Adrenal gland (tissue), 12 donors: ENCODE results near the gene SRCIN1. TPM values are rescaled to one million over a fixed set of nuclear protein-coding genes. Genes with fewer than 3 reads are reported as not detected.

Experiments
- DNase-seq, 7 donors: peaks; one replicate each; pipeline ENCODE4 v3.0.0-alpha.2; 2019 to 2020
- H3K27ac ChIP-seq, 5 donors: fragments of 200-600 bp; sonication (generic) in 4 of 5; 1 replicate in 3 of 5; 2 replicates in 2 of 5; pipeline versions ENCODE4 v1.5.1 to v1.8.0; 2016 to 2020; ENCODE audit warnings: mild to moderate bottlenecking in 1 of 5
- H3K27me3 ChIP-seq: fragments of 200-600 bp; 2 replicates; pipeline ENCODE4 v1.8.0; 2021
- H3K36me3 ChIP-seq, 2 donors: fragments of 200-600 bp; replicated peaks in 1 of 2; 1 replicate in 1 of 2; 2 replicates in 1 of 2; pipeline versions ENCODE4 v1.5.1 to v1.8.0; 2018 to 2022
- H3K4me1 ChIP-seq, 2 donors: fragments of 200-600 bp; replicated peaks in 1 of 2; 1 replicate in 1 of 2; 2 replicates in 1 of 2; pipeline versions ENCODE4 v1.5.1 to v1.8.0; 2018 to 2021
- H3K4me3 ChIP-seq, 4 donors: fragments of 200-600 bp; sonication (generic) in 3 of 4; one replicate each; pipeline ENCODE4 v1.5.1; 2016 to 2018
- H3K9me3 ChIP-seq, 3 donors: fragments of 200-600 bp; sonication (generic) in 1 of 3; replicated peaks in 1 of 3; 1 replicate in 2 of 3; 2 replicates in 1 of 3; pipeline versions ENCODE4 v1.5.1 to v1.8.0; 2016 to 2021
- POLR2A ChIP-seq, 2 donors: fragments of 450-650 bp; IDR thresholded peaks; one replicate each; pipeline ENCODE4 v1.6.1; 2017; ENCODE audit warnings: antibody characterized with exemption in 2 of 2, mild to moderate bottlenecking in 2 of 2, moderate library complexity in 1 of 2
- WGBS, 4 donors: extraction: QIAGEN DNeasy Blood & Tissue Kit in 2 of 4; methylation state at CpG; one replicate each; pipeline versions ENCODE4 v1.1.5 to v1.1.7; 2013 to 2017; 5-methylcytosine and 5-hydroxymethylcytosine counted together
- intact Hi-C, 2 donors: fragments of 100-400 bp; cut with DNase I; formaldehyde crosslinking; loops; one replicate each; pipeline versions ENCODE4 v1.14.1 to v1.15.0; 2022 to 2023
- polyA plus RNA-seq, 3 donors: library from polyadenylated mRNA; stranded (reverse); fragments of 200-250 nt in 2 of 3; fragments of 350-450 nt in 1 of 3; fragmentation: Illumina TruSeq in 1 of 3; extraction: RNeasy Lipid Tissue Mini Kit (QIAGEN cat#74804) in 1 of 3; gene quantifications; one replicate each; pipeline ENCODE4 v1.2.3, GENCODE V29; 2013 to 2014
- total RNA-seq, 9 donors: library from RNA; depleted of rRNA in 4 of 9; stranded (reverse); fragments of >200 nt in 4 of 9; fragments of 120-200 nt in 1 of 9; fragmentation: NEBNext Ultra II Directional in 1 of 9; extraction: Animal tissue kit (Norgen Biotek cat#: 25700) in 1 of 9; gene quantifications; one replicate each; pipeline versions ENCODE4 v1.1.0 to v1.2.4, GENCODE V29; 2013 to 2023
- TF ChIP-seq, protein P1 (sequence below), 6 experiments: fragments of 450-650 bp in 4 of 6; fragments of 200-600 bp in 2 of 6; sonication (generic) in 1 of 6; IDR thresholded peaks; 1 replicate in 5 of 6; 2 replicates in 1 of 6; pipeline versions ENCODE4 v1.5.1 to v1.8.0; 2016 to 2021; ENCODE audit warnings: antibody characterized with exemption in 6 of 6, mild to moderate bottlenecking in 2 of 6, moderate library complexity in 1 of 6
- donor health status: healthy with polysubstance abuse.
- donor health status: Bipolar disorder and iron deficiency.
- donor health status: DM: yes; HTN: yes; CAD: no.
- donor health status: DM: no; HTN: no; CAD: no.
- donor health status: DM: no; HTN: no; CAD: no.
- donor health status: DM: yes; HTN: yes; CAD: no.

SRCIN1 gene
- total and polyA plus RNA-seq, 12 donors: 0.44 to 33.1 (median 1.6) TPM; not detected in 2

DNA sequence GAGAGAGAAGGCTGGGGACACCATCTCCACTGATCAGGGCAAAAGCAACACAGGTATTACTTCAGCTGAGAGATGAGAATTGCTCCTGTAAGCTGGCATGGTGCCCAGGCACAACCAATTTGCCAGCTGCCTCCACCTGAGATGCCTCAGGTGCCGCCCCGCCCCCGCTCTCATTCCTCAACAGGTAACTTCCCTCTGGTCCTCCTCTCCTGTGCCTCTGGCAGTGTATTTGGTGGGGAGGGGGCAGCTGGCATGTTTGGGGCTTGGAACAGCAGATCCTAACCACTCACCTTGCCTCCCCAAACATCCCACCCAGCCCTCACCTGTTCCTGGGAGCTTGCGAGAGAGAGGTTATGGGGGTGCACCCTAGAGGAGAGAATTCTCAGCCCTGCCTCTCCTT lies 2.9 kb upstream of the SRCIN1 start:
- WGBS, 4 donors: 75 to 88% (median 84%) methylated on average over 4 of the region's 4 CpGs
- Histone ChIP-seq H3K9me3 (no peaks in the 10 kb centered on the region), H3K4me1 (peaks cover 5 to 7% of the 10 kb centered on the region in 2 donors), H3K27ac (no peak overlapping the region), H3K27me3 (peaks cover 51% of the 10 kb centered on the region), H3K36me3 (no peaks in the 10 kb centered on the region), H3K4me3 (no peak overlapping the region)
- intact Hi-C loops: no loop called here
- TF ChIP-seq, protein P1, sequence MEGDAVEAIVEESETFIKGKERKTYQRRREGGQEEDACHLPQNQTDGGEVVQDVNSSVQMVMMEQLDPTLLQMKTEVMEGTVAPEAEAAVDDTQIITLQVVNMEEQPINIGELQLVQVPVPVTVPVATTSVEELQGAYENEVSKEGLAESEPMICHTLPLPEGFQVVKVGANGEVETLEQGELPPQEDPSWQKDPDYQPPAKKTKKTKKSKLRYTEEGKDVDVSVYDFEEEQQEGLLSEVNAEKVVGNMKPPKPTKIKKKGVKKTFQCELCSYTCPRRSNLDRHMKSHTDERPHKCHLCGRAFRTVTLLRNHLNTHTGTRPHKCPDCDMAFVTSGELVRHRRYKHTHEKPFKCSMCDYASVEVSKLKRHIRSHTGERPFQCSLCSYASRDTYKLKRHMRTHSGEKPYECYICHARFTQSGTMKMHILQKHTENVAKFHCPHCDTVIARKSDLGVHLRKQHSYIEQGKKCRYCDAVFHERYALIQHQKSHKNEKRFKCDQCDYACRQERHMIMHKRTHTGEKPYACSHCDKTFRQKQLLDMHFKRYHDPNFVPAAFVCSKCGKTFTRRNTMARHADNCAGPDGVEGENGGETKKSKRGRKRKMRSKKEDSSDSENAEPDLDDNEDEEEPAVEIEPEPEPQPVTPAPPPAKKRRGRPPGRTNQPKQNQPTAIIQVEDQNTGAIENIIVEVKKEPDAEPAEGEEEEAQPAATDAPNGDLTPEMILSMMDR (IDR thresholded peaks at IDR 0.05): no peak
- TF ChIP-seq POLR2A (IDR thresholded peaks at IDR 0.05): no peak
- no peak for DNase-seq

DNA sequence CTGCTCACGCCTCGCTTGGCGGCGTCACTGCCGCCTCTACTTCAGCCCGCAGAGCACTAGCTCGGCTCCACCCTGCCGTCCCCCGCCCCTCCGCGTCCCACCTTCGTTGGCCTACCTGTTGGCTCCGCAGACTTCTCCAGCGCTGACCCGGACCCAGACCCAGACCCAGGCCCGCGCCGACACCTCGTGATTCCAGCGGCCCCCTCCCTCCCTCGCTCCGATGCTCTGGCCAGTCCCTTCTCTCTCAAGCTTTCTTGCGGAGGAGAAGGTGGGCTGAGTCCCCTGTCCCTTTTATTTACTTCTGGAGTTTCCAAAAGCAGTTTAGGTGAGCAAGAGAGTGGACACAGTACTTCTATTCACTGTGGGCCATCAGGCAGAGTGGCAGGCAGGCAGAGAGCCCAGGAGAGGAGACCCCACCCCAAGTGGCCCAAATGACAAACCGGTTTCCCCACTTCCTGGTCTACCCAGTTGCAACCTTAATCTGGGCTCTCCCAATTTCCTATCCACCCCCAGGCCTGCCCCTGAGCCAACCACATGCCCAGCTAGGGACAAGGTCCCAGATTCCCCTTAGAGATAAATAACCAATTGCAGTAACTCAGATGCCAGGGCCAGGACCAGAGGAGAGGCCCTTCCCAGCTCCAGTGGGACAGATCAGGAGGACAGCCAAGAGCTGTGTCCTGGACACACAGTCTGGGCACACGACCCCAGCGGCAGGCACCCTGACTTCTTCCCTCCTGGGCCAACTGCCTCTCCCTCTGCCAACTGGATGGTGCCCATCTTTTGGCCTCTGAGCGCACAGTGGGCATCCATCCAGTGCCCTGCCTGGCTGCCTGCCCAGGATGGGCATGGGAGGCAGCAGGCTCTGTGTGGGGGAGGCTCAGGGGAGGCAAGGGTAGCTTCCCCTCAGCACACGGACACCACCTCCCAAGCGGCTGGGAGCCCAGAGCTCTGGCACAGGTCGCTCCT lies 1.2 kb upstream of the SRCIN1 start:
- Histone ChIP-seq H3K9me3 (no peaks in the 10 kb centered on the region), H3K36me3 (no peaks in the 10 kb centered on the region), H3K4me3 (peak overlapping the region in 1 of 4 donors; percentile 59), H3K4me1 (peaks cover 5 to 7% of the 10 kb centered on the region in 2 donors), H3K27ac (no peak overlapping the region), H3K27me3 (peaks cover 55% of the 10 kb centered on the region)
- no peak for TF ChIP-seq POLR2A (IDR thresholded peaks at IDR 0.05)
- TF ChIP-seq, protein P1 (IDR thresholded peaks at IDR 0.05): no peak
- DNase-seq: no peak
- WGBS, 4 donors: 9 to 19% (median 10%) methylated on average over 15 to 30 of the region's 30 CpGs
- intact Hi-C loops: no loop called here

DNA sequence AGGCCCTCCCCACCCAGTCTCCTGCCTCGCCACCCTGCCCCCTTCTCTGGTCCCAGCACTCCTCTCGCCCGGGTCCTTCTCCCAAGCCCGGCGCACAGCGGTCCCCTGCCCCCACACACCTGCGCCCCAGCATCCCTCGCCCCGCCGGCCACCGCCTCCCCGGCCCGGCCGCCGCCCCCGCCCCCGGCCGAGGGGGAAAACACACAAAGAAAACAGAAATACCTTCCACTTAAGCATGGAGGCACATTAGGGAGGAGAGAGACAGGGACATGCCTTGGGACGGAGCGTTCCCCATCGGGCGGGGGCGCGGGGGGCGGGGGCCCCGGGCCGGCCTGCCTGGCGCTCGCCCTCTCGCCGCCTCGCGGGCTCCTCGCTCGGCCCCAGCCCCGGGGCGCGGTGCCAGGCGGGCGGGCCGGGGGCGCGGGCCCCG lies 326 bp downstream of the SRCIN1 start:
- no peak for DNase-seq
- H3K4me1 ChIP-seq: peaks cover 5 to 7% of the 10 kb centered on the region in 2 donors
- TF ChIP-seq, protein P1 (IDR thresholded peaks at IDR 0.05): no peak
- TF ChIP-seq POLR2A (IDR thresholded peaks at IDR 0.05): no peak
- H3K27me3 ChIP-seq: peaks cover 43% of the 10 kb centered on the region
- WGBS, 4 donors: 0 to 2% (median 1%) methylated on average over 11 to 41 of the region's 44 CpGs
- peak overlapping the region in 1 of 4 donors; percentile 59 for H3K4me3 ChIP-seq
- intact Hi-C loops: no loop called here
- no peaks in the 10 kb centered on the region for H3K36me3 ChIP-seq
- no peak overlapping the region for H3K27ac ChIP-seq
- H3K9me3 ChIP-seq: no peaks in the 10 kb centered on the region

DNA sequence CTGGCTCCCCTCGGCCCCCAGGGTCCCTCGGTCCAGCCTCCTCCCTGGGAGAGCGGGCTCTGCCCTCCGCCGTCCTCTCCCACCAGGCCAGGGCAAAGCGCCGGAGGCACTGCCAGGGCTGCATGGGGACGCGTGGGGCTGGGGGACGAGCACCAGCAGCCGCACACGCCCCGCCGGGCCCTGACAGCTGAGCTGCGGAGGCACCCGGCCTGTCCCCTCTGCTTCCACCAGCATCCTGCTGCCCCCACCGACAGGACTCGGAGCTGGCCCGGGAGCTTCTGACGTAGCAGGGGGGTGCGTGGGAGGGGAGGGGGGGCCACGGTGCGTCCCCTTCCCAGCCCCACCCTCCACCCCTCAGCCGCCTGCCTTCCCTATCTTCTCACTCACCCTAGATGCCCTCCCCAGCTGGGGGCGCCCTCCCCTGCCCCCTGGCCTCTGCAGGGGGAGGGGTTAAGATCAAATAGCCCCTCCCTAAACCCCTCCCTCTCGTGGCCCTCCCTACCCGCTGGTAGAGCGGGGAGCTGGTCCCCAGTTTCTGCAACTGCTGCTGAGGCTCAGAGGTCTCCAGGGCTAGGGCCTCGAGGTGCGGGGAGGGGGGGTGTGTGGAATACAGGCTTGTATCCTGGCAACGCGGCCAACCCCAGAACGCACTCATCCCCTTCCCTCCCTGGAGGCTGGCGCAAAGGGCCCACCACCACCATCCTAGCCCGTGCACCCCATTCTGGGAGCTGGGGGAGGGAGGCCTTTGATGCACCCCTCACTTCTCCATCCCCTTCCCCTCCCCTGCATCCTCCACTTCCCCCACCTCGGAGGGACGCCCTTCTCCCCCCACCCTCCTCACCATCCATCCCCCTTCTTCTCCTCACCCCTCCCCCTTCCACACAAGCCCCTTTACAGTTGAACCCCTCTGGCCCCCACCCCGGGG lies 1.0 kb downstream of the SRCIN1 start:
- Histone ChIP-seq H3K36me3 (no peaks in the 10 kb centered on the region), H3K4me3 (no peak overlapping the region), H3K9me3 (no peaks in the 10 kb centered on the region), H3K27me3 (peaks cover 38% of the 10 kb centered on the region), H3K27ac (no peak overlapping the region), H3K4me1 (peaks cover 5 to 7% of the 10 kb centered on the region in 2 donors)
- intact Hi-C loops: no loop called here
- WGBS, 4 donors: 24 to 35% (median 28%) methylated on average over 14 to 38 of the region's 38 CpGs
- TF ChIP-seq, protein P1 (IDR thresholded peaks at IDR 0.05): no peak
- no peak for TF ChIP-seq POLR2A (IDR thresholded peaks at IDR 0.05)
- DNase-seq: no peak
